SJSA1 (cell line): ENCODE results near the gene DLG2. TPM values are rescaled to one million over a fixed set of nuclear protein-coding genes. Genes with fewer than 3 reads are reported as not detected.

Experiments
- DNase-seq, 2 experiments: peaks; one replicate each; pipeline ENCODE4 v3.0.0-alpha.2; 2015 to 2020; ENCODE audit warnings: low spot score in 2 of 2, low read depth in 1 of 2
- H3K27ac ChIP-seq: fragments of 250-450 bp; sonication (Bioruptor Pico); 2 replicates; pipeline ENCODE4 v1.5.1; 2020; ENCODE audit warnings: mild to moderate bottlenecking, moderate library complexity
- H3K27me3 ChIP-seq: fragments of 250-450 bp; sonication (Bioruptor Pico); replicated peaks from 2 replicates; pipeline ENCODE4 v1.5.1; 2020; ENCODE audit warnings: mild to moderate bottlenecking, moderate library complexity
- H3K36me3 ChIP-seq: fragments of 250-450 bp; sonication (Bioruptor Pico); 2 replicates; pipeline ENCODE4 v1.5.1; 2020; ENCODE audit warnings: mild to moderate bottlenecking
- H3K4me1 ChIP-seq: fragments of 250-450 bp; sonication (Bioruptor Pico); replicated peaks from 2 replicates; pipeline ENCODE4 v1.6.1; 2021; ENCODE audit warnings: mild to moderate bottlenecking
- H3K4me3 ChIP-seq: fragments of 250-450 bp; sonication (Bioruptor Pico); 2 replicates; pipeline ENCODE4 v1.5.1; 2020; ENCODE audit warnings: mild to moderate bottlenecking
- H3K9me3 ChIP-seq: fragments of 250-450 bp; sonication (Bioruptor Pico); replicated peaks from 2 replicates; pipeline ENCODE4 v1.5.1; 2020; ENCODE audit warnings: mild to moderate bottlenecking
- total RNA-seq: library from RNA; depleted of rRNA; stranded (reverse); fragments of >200 nt; shearing (Covaris generic); gene quantifications from 2 replicates; pipeline ENCODE4 v1.2.3, GENCODE V29; 2014

Gene DLG2
- total RNA-seq, 1 experiment from 2014 or later, result 0.13 TPM

- no peak for DNase-seq
- no peaks in the 10 kb centered on the region for H3K27me3 ChIP-seq
- H3K9me3 ChIP-seq, result no peaks in the 10 kb centered on the region
- H3K4me3 ChIP-seq, result no peak overlapping the region
- H3K4me1 ChIP-seq, result no peaks in the 10 kb centered on the region
- H3K36me3 ChIP-seq, result no peaks in the 10 kb centered on the region
- H3K27ac ChIP-seq, result no peak overlapping the region
Observed at GRCh38 chr11:84947070-84947469, 680.1 kb downstream of the DLG2 start.

GRCh38 chr11:84930863-84931262 is 696.3 kb downstream of the DLG2 start:
- no peak overlapping the region for H3K27ac ChIP-seq
- H3K4me1 ChIP-seq, result no peaks in the 10 kb centered on the region
- DNase-seq, result no peak
- no peaks in the 10 kb centered on the region for H3K36me3 ChIP-seq
- no peaks in the 10 kb centered on the region for H3K27me3 ChIP-seq
- no peaks in the 10 kb centered on the region for H3K9me3 ChIP-seq
- no peak overlapping the region for H3K4me3 ChIP-seq

- DNase-seq, result no peak
- no peaks in the 10 kb centered on the region for H3K27me3 ChIP-seq
- no peak overlapping the region for H3K27ac ChIP-seq
- H3K36me3 ChIP-seq, result no peaks in the 10 kb centered on the region
- no peak overlapping the region for H3K4me3 ChIP-seq
- H3K9me3 ChIP-seq, result no peaks in the 10 kb centered on the region
- H3K4me1 ChIP-seq, result no peaks in the 10 kb centered on the region
Observed at GRCh38 chr11:84929738-84930137, 697.4 kb downstream of the DLG2 start.

DNA sequence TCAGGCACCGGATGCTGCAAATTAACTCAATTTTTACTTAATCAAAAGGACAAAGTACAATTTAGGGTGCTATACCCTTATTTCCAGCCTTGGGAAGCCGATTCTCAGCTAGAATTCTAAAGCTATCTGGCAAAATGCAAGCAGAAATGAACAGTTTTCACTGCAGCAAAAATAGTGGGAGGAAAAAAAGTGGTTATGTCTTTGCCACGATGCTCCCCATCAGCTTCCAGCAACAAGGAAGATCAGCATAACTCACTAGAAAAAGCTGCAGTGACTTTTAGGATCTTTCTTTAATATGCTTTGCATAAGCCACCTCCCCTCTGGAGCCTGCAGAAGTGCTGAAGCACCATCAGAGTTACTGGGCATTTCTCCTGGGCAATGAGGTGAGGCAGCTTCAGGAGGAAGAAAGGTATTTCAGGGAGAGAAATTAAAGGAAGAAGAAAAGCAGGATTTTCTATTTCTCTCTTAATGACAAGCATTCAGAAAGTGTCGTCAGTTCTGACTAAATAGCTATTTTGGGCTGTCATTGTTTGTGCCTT is 702.9 kb downstream of the DLG2 start:
- H3K4me3 ChIP-seq, result no peak overlapping the region
- no peaks in the 10 kb centered on the region for H3K27me3 ChIP-seq
- H3K36me3 ChIP-seq, result no peaks in the 10 kb centered on the region
- no peak for DNase-seq
- no peaks in the 10 kb centered on the region for H3K9me3 ChIP-seq
- H3K27ac ChIP-seq, result no peak overlapping the region
- no peaks in the 10 kb centered on the region for H3K4me1 ChIP-seq

GRCh38 chr11:84923489-84923888 is 703.7 kb downstream of the DLG2 start:
- Histone ChIP-seq H3K4me1 (no peaks in the 10 kb centered on the region), H3K36me3 (no peaks in the 10 kb centered on the region), H3K27me3 (no peaks in the 10 kb centered on the region), H3K4me3 (no peak overlapping the region), H3K9me3 (no peaks in the 10 kb centered on the region), H3K27ac (no peak overlapping the region)
- no peak for DNase-seq

- no peak overlapping the region for H3K4me3 ChIP-seq
- DNase-seq, result no peak
- no peaks in the 10 kb centered on the region for H3K27me3 ChIP-seq
Observed at GRCh38 chr11:84922836-84923235, 704.3 kb downstream of the DLG2 start.

DNA sequence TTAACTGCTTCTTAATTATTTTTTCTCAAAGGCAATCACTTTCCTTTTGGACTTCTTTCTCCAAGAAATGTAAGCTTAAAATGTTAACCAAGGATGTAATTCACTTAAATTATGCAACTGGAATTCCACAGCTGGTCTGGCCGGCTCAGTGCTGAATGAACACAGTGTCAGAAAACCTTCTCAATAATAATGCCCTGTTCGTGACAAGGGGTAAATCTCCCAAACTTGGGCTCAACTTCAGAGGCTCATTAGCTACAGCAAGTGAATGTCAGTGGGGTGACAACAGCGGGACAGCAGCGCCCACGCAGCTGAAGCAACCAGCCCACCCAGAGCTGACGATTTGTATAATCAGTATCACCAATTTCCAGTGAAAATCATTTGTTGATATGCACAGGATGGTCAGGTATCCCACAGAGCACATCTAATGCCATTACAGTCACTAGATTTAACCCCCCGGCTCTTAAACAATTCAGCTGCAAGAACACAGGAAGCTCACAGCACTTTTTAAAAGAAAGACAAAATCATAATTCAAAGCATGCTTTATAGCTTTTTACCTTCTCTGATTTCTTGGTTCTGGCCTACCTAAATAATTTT is 704.8 kb downstream of the DLG2 start:
- no peaks in the 10 kb centered on the region for H3K9me3 ChIP-seq
- DNase-seq, result no peak
- H3K4me1 ChIP-seq, result no peaks in the 10 kb centered on the region
- no peaks in the 10 kb centered on the region for H3K36me3 ChIP-seq
- no peaks in the 10 kb centered on the region for H3K27me3 ChIP-seq
- no peak overlapping the region for H3K27ac ChIP-seq
- no peak overlapping the region for H3K4me3 ChIP-seq

More at GRCh38 chr11:84922836-84923235, 704.3 kb downstream of the DLG2 start:
- H3K9me3 ChIP-seq, result no peaks in the 10 kb centered on the region
- no peaks in the 10 kb centered on the region for H3K4me1 ChIP-seq
- H3K36me3 ChIP-seq, result no peaks in the 10 kb centered on the region
- no peak overlapping the region for H3K27ac ChIP-seq

GRCh38 chr11:84914511-84914910 is 712.6 kb downstream of the DLG2 start:
- Histone ChIP-seq H3K4me1 (no peaks in the 10 kb centered on the region), H3K4me3 (no peak overlapping the region), H3K9me3 (no peaks in the 10 kb centered on the region), H3K27me3 (no peaks in the 10 kb centered on the region), H3K36me3 (no peaks in the 10 kb centered on the region), H3K27ac (no peak overlapping the region)
- DNase-seq, result no peak

DNA sequence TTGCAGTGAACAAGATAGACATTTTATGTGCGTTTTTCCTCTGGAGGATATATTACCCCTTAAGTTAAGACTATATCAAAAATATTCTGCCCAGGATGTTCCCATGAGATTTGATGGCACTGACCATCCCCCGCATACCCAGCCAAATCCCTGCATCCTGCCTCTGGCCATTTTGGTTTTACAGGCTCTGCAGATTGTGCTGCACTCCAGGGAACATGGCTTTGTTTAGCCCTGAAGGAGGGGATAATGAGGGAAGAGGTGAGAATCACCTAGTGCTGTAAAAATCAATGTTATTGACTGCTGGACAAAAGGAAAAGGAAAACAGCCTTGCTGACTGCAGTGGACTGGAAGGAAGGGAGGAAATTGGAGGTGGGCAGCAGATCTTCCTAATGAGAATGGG is 717.4 kb downstream of the DLG2 start:
- H3K27ac ChIP-seq, result no peak overlapping the region
- no peaks in the 10 kb centered on the region for H3K27me3 ChIP-seq
- no peak for DNase-seq
- H3K9me3 ChIP-seq, result no peaks in the 10 kb centered on the region
- no peaks in the 10 kb centered on the region for H3K36me3 ChIP-seq
- no peaks in the 10 kb centered on the region for H3K4me1 ChIP-seq
- H3K4me3 ChIP-seq, result no peak overlapping the region

GRCh38 chr11:84906995-84907394 is 720.1 kb downstream of the DLG2 start:
- Histone ChIP-seq H3K4me1 (no peaks in the 10 kb centered on the region), H3K27me3 (no peaks in the 10 kb centered on the region), H3K9me3 (no peaks in the 10 kb centered on the region), H3K27ac (no peak overlapping the region), H3K4me3 (no peak overlapping the region), H3K36me3 (no peaks in the 10 kb centered on the region)
- DNase-seq, result no peak

GRCh38 chr11:84905411-84905810 is 721.7 kb downstream of the DLG2 start:
- no peak overlapping the region for H3K27ac ChIP-seq
- H3K4me3 ChIP-seq, result no peak overlapping the region
- DNase-seq, result no peak
- H3K9me3 ChIP-seq, result no peaks in the 10 kb centered on the region
- no peaks in the 10 kb centered on the region for H3K4me1 ChIP-seq
- H3K27me3 ChIP-seq, result no peaks in the 10 kb centered on the region
- no peaks in the 10 kb centered on the region for H3K36me3 ChIP-seq

- no peaks in the 10 kb centered on the region for H3K36me3 ChIP-seq
- no peak overlapping the region for H3K4me3 ChIP-seq
- H3K4me1 ChIP-seq, result no peaks in the 10 kb centered on the region
- no peaks in the 10 kb centered on the region for H3K27me3 ChIP-seq
- no peak overlapping the region for H3K27ac ChIP-seq
- no peaks in the 10 kb centered on the region for H3K9me3 ChIP-seq
- DNase-seq, result no peak
Observed at GRCh38 chr11:84902445-84902844, 724.7 kb downstream of the DLG2 start.

GRCh38 chr11:84901991-84902390 is 725.2 kb downstream of the DLG2 start:
- no peak for DNase-seq
- Histone ChIP-seq H3K36me3 (no peaks in the 10 kb centered on the region), H3K9me3 (no peaks in the 10 kb centered on the region), H3K27me3 (no peaks in the 10 kb centered on the region), H3K4me1 (no peaks in the 10 kb centered on the region), H3K27ac (no peak overlapping the region), H3K4me3 (no peak overlapping the region)

DNA sequence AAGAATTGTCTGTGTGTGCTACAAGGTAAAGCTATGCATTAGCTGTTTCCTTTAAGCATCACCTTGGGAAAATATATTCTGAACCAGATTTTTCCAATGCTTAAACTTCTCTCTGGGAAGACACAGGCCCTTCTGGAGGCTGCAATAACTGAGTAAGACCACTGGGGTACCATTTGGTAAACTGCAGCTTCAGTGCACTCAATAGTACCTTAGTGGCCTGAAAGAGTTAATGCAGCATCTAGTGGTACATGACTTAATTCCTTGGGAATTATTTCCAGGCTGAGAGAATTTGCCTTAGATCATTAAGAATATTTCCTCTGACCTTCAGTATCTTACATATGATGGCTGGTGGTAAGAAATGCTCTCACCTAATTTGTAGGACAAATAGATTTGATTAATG is 727.4 kb downstream of the DLG2 start:
- DNase-seq, result no peak
- no peak overlapping the region for H3K4me3 ChIP-seq

DNA sequence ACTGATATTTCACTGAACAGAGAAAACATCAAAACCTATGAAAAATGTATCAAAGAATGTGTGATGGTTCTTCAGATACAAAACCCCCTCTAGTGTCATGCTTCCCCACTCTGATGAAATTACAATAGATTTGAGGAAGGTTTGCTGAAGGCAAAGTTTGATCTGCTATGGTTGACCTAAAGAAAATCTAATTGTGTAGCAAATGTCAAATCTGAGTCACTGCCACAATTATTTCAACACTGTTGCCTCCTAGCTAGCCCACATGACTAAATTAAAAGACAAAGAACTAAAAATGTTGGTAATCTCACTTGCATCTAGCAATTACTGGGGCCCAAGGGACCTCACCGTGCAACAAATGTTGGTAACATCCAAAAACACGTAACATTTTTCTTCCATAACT is 728.0 kb downstream of the DLG2 start:
- no peak overlapping the region for H3K4me3 ChIP-seq
- no peak for DNase-seq
- no peaks in the 10 kb centered on the region for H3K9me3 ChIP-seq
- no peaks in the 10 kb centered on the region for H3K36me3 ChIP-seq
- H3K27me3 ChIP-seq, result no peaks in the 10 kb centered on the region
- H3K27ac ChIP-seq, result no peak overlapping the region
- H3K4me1 ChIP-seq, result no peaks in the 10 kb centered on the region

More for the DNA sequence above, 727.4 kb downstream of the DLG2 start:
- H3K27me3 ChIP-seq, result no peaks in the 10 kb centered on the region
- H3K36me3 ChIP-seq, result no peaks in the 10 kb centered on the region
- H3K4me1 ChIP-seq, result no peaks in the 10 kb centered on the region
- H3K9me3 ChIP-seq, result no peaks in the 10 kb centered on the region
- H3K27ac ChIP-seq, result no peak overlapping the region
